H1 (cell line): ENCODE measurements around the gene FHIT. TPM values are rescaled to one million over a fixed set of nuclear protein-coding genes. Genes with fewer than 3 reads are reported as not detected.

ENCODE experiments used
- CTCF ChIA-PET: fragments of 300-600 bp; sonication (Branson Sonifier 250); formaldehyde crosslinking; loops from one replicate; lab custom pipeline; 2021; ENCODE audit not compliant: partially characterized antibody; lab: Charles Lee
- POLR2A ChIA-PET: fragments of 300-600 bp; sonication (Branson Sonifier 250); formaldehyde crosslinking; loops from one replicate; lab custom pipeline; 2021; ENCODE audit warnings: inconsistent platforms; ENCODE audit not compliant: partially characterized antibody; lab: Charles Lee
- DNase-seq, 2 experiments: peaks; one replicate each; pipeline versions ENCODE4 v3.0.0 to v3.0.0-alpha.2; 2010 to 2022; ENCODE audit warnings: low spot score in 2 of 2, low read depth in 1 of 2, mixed read lengths in 1 of 2
- FAIRE-seq: peaks from 2 replicates; lab custom pipeline; 2011; peaks lifted over from hg19 to GRCh38; lab: Jason Lieb, UNC
- H2AFZ ChIP-seq: 2 replicates; pipeline ENCODE4 v1.8.1; 2012; ENCODE audit warnings: low read length, inconsistent platforms
- H2AK5ac ChIP-seq: 2 replicates; pipeline ENCODE4 v1.6.1; 2013; ENCODE audit warnings: low read depth, low read length
- H2BK120ac ChIP-seq: replicated peaks from 2 replicates; pipeline ENCODE3; 2013; ENCODE audit warnings: low read depth, low read length, inconsistent platforms
- H2BK12ac ChIP-seq: 2 replicates; pipeline ENCODE4 v1.6.1; 2013; ENCODE audit warnings: low read depth, low read length
- H2BK15ac ChIP-seq: 2 replicates; pipeline ENCODE4 v1.6.1; 2013; ENCODE audit warnings: low read length
- H2BK20ac ChIP-seq: 2 replicates; pipeline ENCODE4 v1.6.1; 2013; ENCODE audit warnings: low read length
- H2BK5ac ChIP-seq: 2 replicates; pipeline ENCODE4 v1.6.1; 2013; ENCODE audit warnings: low read depth, low read length
- H3K14ac ChIP-seq: 2 replicates; pipeline ENCODE4 v1.6.1; 2013; ENCODE audit warnings: inconsistent platforms; ENCODE audit not compliant: insufficient read length
- H3K18ac ChIP-seq: 2 replicates; pipeline ENCODE4 v1.6.1; 2013; ENCODE audit warnings: low read length; ENCODE audit errors: extremely low read depth
- H3K23ac ChIP-seq: 2 replicates; pipeline ENCODE4 v1.6.1; 2013; ENCODE audit warnings: inconsistent platforms; ENCODE audit not compliant: insufficient read length
- H3K23me2 ChIP-seq: 2 replicates; pipeline ENCODE4 v1.6.1; 2013; ENCODE audit warnings: low read depth, low read length
- H3K27ac ChIP-seq: 2 replicates; pipeline ENCODE4 v1.6.1; 2011; ENCODE audit warnings: low read depth, low read length, inconsistent platforms
- H3K27me3 ChIP-seq, 4 experiments: replicated peaks in 1 of 4; 1 replicate in 1 of 4; 2 replicates in 3 of 4; pipeline versions ENCODE4 v1.6.1 to v1.8.1; 2011 to 2013; ENCODE audit warnings: low read length in 3 of 4, mild to moderate bottlenecking in 3 of 4, inconsistent platforms in 2 of 4, mixed read lengths in 2 of 4, moderate library complexity in 1 of 4; ENCODE audit not compliant: control insufficient read depth in 3 of 4, insufficient read depth in 3 of 4; ENCODE audit errors: extremely low read depth in 1 of 4
- H3K36me3 ChIP-seq, 4 experiments: 2 replicates each; pipeline versions ENCODE4 v1.6.1 to v1.8.1; 2011 to 2013; ENCODE audit warnings: mild to moderate bottlenecking in 4 of 4, low read length in 3 of 4, moderate library complexity in 2 of 4, control low read depth in 1 of 4, inconsistent platforms in 1 of 4; ENCODE audit not compliant: insufficient read depth in 4 of 4, control insufficient read depth in 2 of 4
- H3K4ac ChIP-seq: replicated peaks from 2 replicates; pipeline ENCODE3; 2013; ENCODE audit warnings: low read length, low read depth, mixed read lengths, inconsistent platforms; ENCODE audit not compliant: insufficient read length
- H3K4me1 ChIP-seq, 4 experiments: replicated peaks in 1 of 4; 1 replicate in 1 of 4; 2 replicates in 3 of 4; pipeline versions ENCODE4 v1.6.1 to v1.8.1; 2011 to 2013; ENCODE audit warnings: low read length in 3 of 4, inconsistent platforms in 2 of 4, mixed read lengths in 1 of 4; ENCODE audit not compliant: insufficient read depth in 4 of 4, control insufficient read depth in 3 of 4
- H3K4me2 ChIP-seq, 2 experiments: 2 replicates each; pipeline versions ENCODE4 v1.6.1 to v1.8.1; 2011 to 2013; ENCODE audit warnings: low read depth in 2 of 2, low read length in 2 of 2, control low read depth in 1 of 2, inconsistent platforms in 1 of 2, mild to moderate bottlenecking in 1 of 2; ENCODE audit not compliant: insufficient read depth in 1 of 2
- H3K4me3 ChIP-seq, 4 experiments: fragments of 200-600, 300-600 bp in 1 of 4; sonication (generic), shearing (Covaris generic), sonication (Bioruptor Twin) in 1 of 4; 2 replicates each; pipeline versions ENCODE4 v1.5.1 to v1.8.1; 2011 to 2016; ENCODE audit warnings: low read length in 4 of 4, low read depth in 3 of 4, control low read depth in 2 of 4, inconsistent platforms in 2 of 4, mild to moderate bottlenecking in 2 of 4, mixed read lengths in 1 of 4, moderate library complexity in 1 of 4; ENCODE audit not compliant: insufficient read depth in 2 of 4; ENCODE audit errors: extremely low read depth in 1 of 4
- H3K56ac ChIP-seq: replicated peaks from 2 replicates; pipeline ENCODE3; 2013; ENCODE audit warnings: low read depth, mild to moderate bottlenecking, mixed read lengths, low read length, inconsistent platforms; ENCODE audit not compliant: insufficient read length
- H3K79me1 ChIP-seq: 2 replicates; pipeline ENCODE4 v1.6.1; 2013; ENCODE audit warnings: low read depth, low read length, control low read depth
- H3K79me2 ChIP-seq, 2 experiments: 2 replicates each; pipeline versions ENCODE4 v1.6.1 to v1.8.1; 2012 to 2013; ENCODE audit warnings: low read length in 2 of 2, mild to moderate bottlenecking in 2 of 2, inconsistent platforms in 1 of 2; ENCODE audit not compliant: insufficient read depth in 2 of 2, control insufficient read depth in 1 of 2
- H3K9ac ChIP-seq, 4 experiments: replicated peaks in 1 of 4; 1 replicate in 1 of 4; 2 replicates in 3 of 4; pipeline versions ENCODE4 v1.6.1 to v1.8.1; 2011 to 2013; ENCODE audit warnings: low read depth in 3 of 4, low read length in 3 of 4, control low read depth in 2 of 4, mild to moderate bottlenecking in 2 of 4, moderate library complexity in 2 of 4, inconsistent platforms in 1 of 4; ENCODE audit errors: extremely low read depth in 1 of 4
- H3K9me3 ChIP-seq, 2 experiments: 2 replicates each; pipeline versions ENCODE4 v1.6.1 to v1.8.1; 2012 to 2013; ENCODE audit warnings: mild to moderate bottlenecking in 2 of 2, moderate library complexity in 2 of 2, control low read depth in 1 of 2, inconsistent platforms in 1 of 2, low read depth in 1 of 2, low read length in 1 of 2, mixed read lengths in 1 of 2; ENCODE audit not compliant: insufficient read depth in 2 of 2
- H4K20me1 ChIP-seq, 2 experiments: replicated peaks in 1 of 2; 2 replicates each; pipeline versions ENCODE3 to v1.8.1; 2011 to 2013; ENCODE audit warnings: inconsistent platforms in 2 of 2, low read length in 2 of 2, mild to moderate bottlenecking in 1 of 2; ENCODE audit not compliant: insufficient read depth in 2 of 2, control insufficient read depth in 1 of 2
- H4K5ac ChIP-seq: 2 replicates; pipeline ENCODE4 v1.6.1; 2013; ENCODE audit warnings: low read length, low read depth, mixed read lengths, inconsistent platforms; ENCODE audit not compliant: insufficient read length
- H4K8ac ChIP-seq: 2 replicates; pipeline ENCODE4 v1.8.0; 2013; ENCODE audit warnings: mild to moderate bottlenecking, moderate library complexity, low read length, inconsistent platforms; ENCODE audit not compliant: insufficient read depth; ENCODE audit errors: extremely low read depth
- H4K91ac ChIP-seq: replicated peaks from 2 replicates; pipeline ENCODE3; 2013; ENCODE audit warnings: low read length, mixed read lengths, inconsistent platforms; ENCODE audit not compliant: insufficient read length
- GABPA ChIP-seq: IDR thresholded peaks from 2 replicates; pipeline ENCODE4 v1.6.1; 2011; ENCODE audit warnings: mild to moderate bottlenecking, low read length, moderate library complexity, borderline replicate concordance; ENCODE audit not compliant: insufficient read depth
- GTF2F1 ChIP-seq: IDR thresholded peaks from 2 replicates; pipeline ENCODE4 v1.6.1; 2012; ENCODE audit warnings: low read depth, low read length, improper control_type of control experiment, borderline replicate concordance
- HDAC6 ChIP-seq: IDR thresholded peaks from one replicate; pipeline ENCODE4 v1.7.1; 2012; ENCODE audit warnings: low read depth, mild to moderate bottlenecking, inconsistent platforms, low read length, moderate library complexity
- NRF1 ChIP-seq: IDR thresholded peaks from 2 replicates; pipeline ENCODE4 v1.6.1; 2011; ENCODE audit warnings: mild to moderate bottlenecking, low read depth, low read length, improper control_type of control experiment
- POLR2AphosphoS5 ChIP-seq: IDR thresholded peaks from 2 replicates; pipeline ENCODE4 v1.6.1; 2011; ENCODE audit warnings: low read depth, low read length
- POU5F1 ChIP-seq: IDR thresholded peaks from 2 replicates; pipeline ENCODE4 v1.6.1; 2011; ENCODE audit warnings: low read depth, mild to moderate bottlenecking, low read length, moderate library complexity
- RFX5 ChIP-seq: IDR thresholded peaks from 2 replicates; pipeline ENCODE4 v1.6.1; 2011; ENCODE audit warnings: low read depth, low read length, improper control_type of control experiment, borderline replicate concordance
- RNF2 ChIP-seq: fragments of 200-900, 300-1000 bp; sonication (generic); IDR thresholded peaks from 2 replicates; pipeline ENCODE4 v1.7.1; 2016; ENCODE audit warnings: borderline replicate concordance, low read depth, mild to moderate bottlenecking, antibody characterized with exemption, low read length; ENCODE audit not compliant: poor library complexity, severe bottlenecking; ENCODE audit errors: missing control alignments
- SP4 ChIP-seq: IDR thresholded peaks from 2 replicates; pipeline ENCODE4 v1.6.1; 2012; ENCODE audit warnings: low read length, inconsistent platforms
- TEAD4 ChIP-seq: IDR thresholded peaks from 2 replicates; pipeline ENCODE4 v1.6.1; 2012; ENCODE audit warnings: low read depth, low read length, inconsistent platforms, mixed read lengths
- WGBS, 2 experiments: shearing (Covaris generic) in 1 of 2; methylation state at CpG; one replicate each; pipeline versions ENCODE4 v1.1.6 to v1.1.7; 2013 to 2015; ENCODE audit warnings: low lambda C conversion rate in 2 of 2, mixed read lengths in 2 of 2, inconsistent platforms in 1 of 2, low coverage in 1 of 2, missing lambda C conversion rate in 1 of 2; ENCODE audit not compliant: insufficient replicate concordance in 2 of 2, insufficient coverage in 1 of 2, insufficient read length in 1 of 2; ENCODE audit errors: extremely low coverage in 1 of 2, missing lambda C conversion rate in 1 of 2; 5-methylcytosine and 5-hydroxymethylcytosine counted together
- polyA plus RNA-seq, 7 experiments: library from polyadenylated mRNA; depleted of rRNA in 3 of 7; stranded (reverse) in 5 of 7; unstranded in 2 of 7; fragments of >200 nt in 5 of 7; fragments of 200-250 nt in 2 of 7; gene quantifications; 1 replicate in 5 of 7; 2 replicates in 1 of 7; 4 replicates in 1 of 7; pipeline versions ENCODE4 v1.2.1 to v1.2.3, GENCODE V29; 2011 to 2013; ENCODE audit warnings: missing spikeins in 2 of 7, mixed read lengths in 2 of 7
- total RNA-seq: library from RNA; stranded (reverse); fragmentation: NEBNext Ultra II Directional; extraction: Animal tissue kit (Norgen Biotek cat#: 25700); gene quantifications from 2 replicates; pipeline ENCODE4 v1.2.1, GENCODE V29; 2021

Gene FHIT
- total and polyA plus RNA-seq, 2 of the 8 experiments (the other 6 are each of a cell fraction or from before 2014, with no cell fraction given), result 1.2 to 3.2 TPM

DNA sequence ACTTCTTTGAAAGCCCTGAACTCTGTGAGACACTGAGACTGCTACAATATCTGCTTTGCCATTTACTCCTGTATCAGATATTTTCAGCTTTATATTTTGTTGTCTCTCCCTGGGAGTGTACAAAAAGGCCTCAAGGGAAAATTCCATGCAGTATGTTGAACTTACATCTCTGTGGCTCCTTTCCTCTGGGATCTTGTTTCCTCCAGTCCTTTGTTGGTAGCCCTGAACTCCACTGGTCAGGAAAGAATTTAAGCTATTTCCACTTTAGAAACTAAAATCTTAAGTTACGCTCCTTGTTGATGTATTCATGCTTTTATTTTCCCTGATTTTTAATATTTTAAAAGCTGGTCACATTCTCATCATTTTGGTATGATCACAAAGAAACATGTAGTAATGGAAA is 277.9 kb downstream of the FHIT start:
- H3K4me1 ChIP-seq, result no peaks in the 10 kb centered on the region
- H3K23me2 ChIP-seq, result no peaks in the 10 kb centered on the region
- no peak overlapping the region for H2AK5ac ChIP-seq
- no peak overlapping the region for H4K91ac ChIP-seq
- H4K5ac ChIP-seq, result no peak overlapping the region
- H3K56ac ChIP-seq, result no peak overlapping the region
- peaks cover 6 to 10% of the 10 kb centered on the region in 2 experiments; a peak in 2 of 4 replicates for H3K9me3 ChIP-seq
- no peak overlapping the region for H3K18ac ChIP-seq
- H3K23ac ChIP-seq, result no peak overlapping the region
- DNase-seq (no peak), FAIRE-seq (no peak)
- no peak overlapping the region for H2BK20ac ChIP-seq
- no peaks in the 10 kb centered on the region for H3K27me3 ChIP-seq
- H3K9ac ChIP-seq, result no peak overlapping the region
- ChIA-PET CTCF (interaction anchor here (1.0 kb wide), 1 partner anchor 408 kb away, joined by 4 read pairs; no protein-coding TSS in a partner anchor), POLR2A (no interaction called here)
- H2AFZ ChIP-seq, result no peak overlapping the region
- H3K79me2 ChIP-seq, result no peaks in the 10 kb centered on the region
- WGBS, 2 experiments, result 81% methylated on average over 1 of the region's 1 CpG; no CpG with 5 or more reads in 1 of the 2 experiments
- no peak overlapping the region for H3K14ac ChIP-seq
- H3K4me3 ChIP-seq, result no peak overlapping the region
- no peaks in the 10 kb centered on the region for H3K36me3 ChIP-seq
- no peak overlapping the region for H2BK15ac ChIP-seq
- no peaks in the 10 kb centered on the region for H3K79me1 ChIP-seq
- H3K4me2 ChIP-seq, result no peak overlapping the region
- H2BK12ac ChIP-seq, result no peak overlapping the region
- TF ChIP-seq HDAC6 (no peak), SP4 (no peak), GABPA (no peak), RNF2 (no peak), POU5F1 (no peak), NRF1 (no peak), RFX5 (no peak), TEAD4 (no peak), GTF2F1 (no peak), POLR2AphosphoS5 (no peak)
- no peak overlapping the region for H3K4ac ChIP-seq
- no peak overlapping the region for H2BK5ac ChIP-seq
- H4K8ac ChIP-seq, result no peak overlapping the region
- H3K27ac ChIP-seq, result no peak overlapping the region
- H2BK120ac ChIP-seq, result no peak overlapping the region
- no peaks in the 10 kb centered on the region for H4K20me1 ChIP-seq
